HepG2 (cell line): ENCODE measurements around the gene DGCR8. TPM values are rescaled to one million over a fixed set of nuclear protein-coding genes. Genes with fewer than 3 reads are reported as not detected.

Source experiments
- ATAC-seq: fragments of 200-7000 bp; cut with Tn5 transposase; 3 replicates; pipeline ENCODE4 v1.9.1; 2020; ENCODE audit warnings: mild to moderate bottlenecking, moderate library complexity
- BruUV-seq: library from RNA; stranded (reverse); fragments of 400-500 nt; replicated peaks from 2 replicates; lab custom pipeline; 2021; lab: Mats Ljungman, UMichigan
- CTCF ChIA-PET: fragments of 300-600 bp; formaldehyde crosslinking; extraction: SDS; loops from one replicate; lab custom pipeline; 2021; ENCODE audit warnings: low total read pairs, inconsistent platforms, low intra/inter-chr PET ratio; lab: Yijun Ruan, JAX
- POLR2A ChIA-PET: fragments of 350-600 bp; sonication (Branson Sonifier 250); formaldehyde crosslinking; loops from one replicate; lab custom pipeline; 2020; ENCODE audit warnings: antibody characterized with exemption, inconsistent platforms; lab: Yijun Ruan, JAX
- DNase-seq: peaks from one replicate; pipeline ENCODE4 v3.0.0-alpha.2; 2015; ENCODE audit warnings: low spot score
- FAIRE-seq: peaks from 3 replicates; lab custom pipeline; 2011; peaks lifted over from hg19 to GRCh38; lab: Jason Lieb, UNC
- H2AFZ ChIP-seq: one replicate; pipeline ENCODE4 v1.6.1; 2011; ENCODE audit warnings: low read length, inconsistent platforms
- H3K27ac ChIP-seq: fragments of 300-600 bp; 3 replicates; pipeline ENCODE4 v1.8.0; 2011; ENCODE audit warnings: mixed run types, mild to moderate bottlenecking, mixed read lengths, low read length, inconsistent platforms; ENCODE audit not compliant: insufficient read depth; ENCODE audit errors: extremely low read length
- H3K27me3 ChIP-seq, 2 experiments: fragments of 200-600 bp in 1 of 2; 2 replicates in 1 of 2; 3 replicates in 1 of 2; pipeline versions ENCODE4 v1.6.0 to v1.8.0; 2011; ENCODE audit warnings: low read length in 2 of 2, mild to moderate bottlenecking in 2 of 2, moderate library complexity in 2 of 2, inconsistent platforms in 1 of 2; ENCODE audit not compliant: insufficient read depth in 2 of 2, control insufficient read depth in 1 of 2
- H3K36me3 ChIP-seq, 2 experiments: fragments of 200-600 bp in 1 of 2; replicated peaks in 1 of 2; 2 replicates in 1 of 2; 3 replicates in 1 of 2; pipeline versions ENCODE4 v1.5.1 to v1.8.0; 2011; ENCODE audit warnings: low read length in 2 of 2, inconsistent platforms in 1 of 2; ENCODE audit not compliant: insufficient read depth in 2 of 2, control insufficient read depth in 1 of 2
- H3K4me1 ChIP-seq: 2 replicates; pipeline ENCODE4 v1.5.1; 2012; ENCODE audit warnings: low read length, inconsistent platforms; ENCODE audit not compliant: insufficient read depth
- H3K4me2 ChIP-seq: 2 replicates; pipeline ENCODE4 v1.6.0; 2011; ENCODE audit warnings: low read depth, low read length, inconsistent platforms
- H3K4me3 ChIP-seq, 3 experiments: fragments of 200-600 bp in 1 of 3; sonication (generic), shearing (Covaris generic) in 1 of 3; replicated peaks in 1 of 3; 2 replicates each; pipeline ENCODE4 v1.5.1; 2011 to 2016; ENCODE audit warnings: low read length in 3 of 3, inconsistent platforms in 2 of 3, low read depth in 2 of 3, mild to moderate bottlenecking in 2 of 3, control low read depth in 1 of 3, mixed read lengths in 1 of 3; ENCODE audit not compliant: insufficient read depth in 1 of 3
- H3K79me2 ChIP-seq: one replicate; pipeline ENCODE4 v1.6.1; 2011; ENCODE audit warnings: low read length, inconsistent platforms; ENCODE audit not compliant: insufficient read depth
- H3K9ac ChIP-seq: 2 replicates; pipeline ENCODE4 v1.6.0; 2011; ENCODE audit warnings: mild to moderate bottlenecking, low read depth, low read length, inconsistent platforms; ENCODE audit not compliant: insufficient read depth
- H3K9me3 ChIP-seq: 2 replicates; pipeline ENCODE4 v1.5.1; 2012; ENCODE audit warnings: mild to moderate bottlenecking, low read length
- H4K20me1 ChIP-seq: 2 replicates; pipeline ENCODE4 v1.6.0; 2011; ENCODE audit warnings: inconsistent platforms, mild to moderate bottlenecking, low read length, moderate library complexity; ENCODE audit not compliant: insufficient read depth
- POLR2A ChIP-seq, 2 experiments: IDR thresholded peaks; 2 replicates each; pipeline ENCODE4 v1.6.1; 2011; ENCODE audit warnings: low read depth in 2 of 2, low read length in 2 of 2, mild to moderate bottlenecking in 1 of 2, moderate library complexity in 1 of 2; ENCODE audit not compliant: insufficient read depth in 1 of 2
- SRY ChIP-seq: sonication (generic); formaldehyde crosslinking; IDR thresholded peaks from 2 replicates; pipeline ENCODE4 v1.8.0; 2022; ENCODE audit warnings: mild to moderate bottlenecking, missing genetic modification reagents
- THAP8 ChIP-seq: sonication (generic); formaldehyde crosslinking; IDR thresholded peaks from 2 replicates; pipeline ENCODE4 v1.5.1; 2020; ENCODE audit warnings: missing genetic modification reagents, mild to moderate bottlenecking, borderline replicate concordance
- ZUFSP ChIP-seq: sonication (generic); formaldehyde crosslinking; IDR thresholded peaks from 2 replicates; pipeline ENCODE4 v1.9.0; 2021; ENCODE audit warnings: missing genetic modification reagents, mild to moderate bottlenecking, borderline replicate concordance
- WGBS: methylation state at CpG from one replicate; pipeline ENCODE4 v1.1.6; 2017; ENCODE audit warnings: low lambda C conversion rate; 5-methylcytosine and 5-hydroxymethylcytosine counted together
- in situ Hi-C: cut with HindIII; loops from 2 replicates; pipeline ENCODE4 v1.10.0; 2017; ENCODE audit warnings: low pct_unique_long_range_greater_than_20kb; ENCODE audit not compliant: extremely low pct_ligation_motif_present
- intact Hi-C: fragments of 100-400 bp; cut with micrococcal nuclease; formaldehyde crosslinking; loops from one replicate; pipeline ENCODE4 v1.10.0; 2022; ENCODE audit not compliant: unreplicated experiment
- polyA plus RNA-seq, 8 experiments: library from polyadenylated mRNA; depleted of rRNA in 3 of 8; stranded (reverse) in 7 of 8; unstranded in 1 of 8; fragments of >200 nt; fragmentation: Illumina TruSeq in 4 of 8; extraction: Trizol in 4 of 8; gene quantifications; 2 replicates each; pipeline versions ENCODE4 v1.2.1 to v1.2.3, GENCODE V29; 2011 to 2016; ENCODE audit warnings: low read depth in 4 of 8, missing spikeins in 1 of 8, mixed read lengths in 1 of 8; ENCODE audit not compliant: insufficient read depth in 1 of 8
- total RNA-seq, 5 experiments: library from RNA; depleted of rRNA; stranded (reverse); fragments of >200 nt; fragmentation: Illumina TruSeq; extraction: Trizol; gene quantifications; 2 replicates each; pipeline ENCODE4 v1.2.3, GENCODE V29; 2016; ENCODE audit warnings: low read depth in 1 of 5
- TF ChIP-seq, protein P1 (sequence below): sonication (generic); formaldehyde crosslinking; IDR thresholded peaks from 2 replicates; pipeline ENCODE4 v1.5.1; 2020; ENCODE audit warnings: missing genetic modification reagents, mild to moderate bottlenecking, borderline replicate concordance

The DGCR8 gene
- total and polyA plus RNA-seq, 2 of the 13 experiments (the other 11 are each of a cell fraction or from before 2014, with no cell fraction given) = 10.2 to 23.2 TPM

DNA sequence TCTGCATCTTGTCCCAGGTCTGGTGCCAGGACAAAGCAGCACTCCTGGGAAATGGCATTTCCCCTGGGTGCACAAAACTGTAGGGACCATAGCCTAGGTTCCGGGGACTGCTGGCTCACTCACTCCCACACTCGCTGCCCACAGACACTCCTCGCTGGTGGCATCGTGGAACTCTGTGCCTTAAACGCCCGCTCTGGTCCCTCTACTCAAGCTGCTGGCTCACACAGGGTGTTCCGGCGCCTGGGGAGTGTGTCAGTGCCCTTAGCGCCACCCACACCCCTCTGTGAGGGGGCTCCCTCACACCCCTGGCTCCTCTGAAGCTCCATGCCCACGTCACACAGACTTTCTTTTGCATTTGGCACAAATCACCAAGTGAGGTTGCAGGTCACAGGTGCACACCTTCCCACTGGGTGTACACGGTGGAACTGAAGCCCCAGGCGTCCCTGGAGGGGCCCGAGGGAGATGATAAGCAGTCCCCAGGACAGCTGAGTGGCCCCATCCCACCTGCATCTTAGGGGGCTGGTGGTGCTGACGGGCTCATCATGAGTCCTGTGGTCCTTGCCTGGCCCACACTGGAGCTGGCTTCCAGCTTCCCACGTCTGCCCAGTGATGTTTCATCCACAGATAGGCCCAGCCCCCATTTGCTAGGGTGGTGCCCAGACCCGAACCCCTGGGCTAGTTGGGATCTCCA is 23.2 kb upstream of the DGCR8 start:
- Histone ChIP-seq H3K4me3 (no peak overlapping the region), H3K4me1 (no peaks in the 10 kb centered on the region), H3K79me2 (no peaks in the 10 kb centered on the region), H3K27me3 (no peaks in the 10 kb centered on the region), H3K9me3 (no peaks in the 10 kb centered on the region), H3K36me3 (peaks cover 2 to 22% of the 10 kb centered on the region in 2 experiments; a peak in 2 of 5 replicates), H4K20me1 (no peaks in the 10 kb centered on the region), H3K27ac (no peak overlapping the region), H2AFZ (no peak overlapping the region), H3K9ac (no peak overlapping the region), H3K4me2 (no peak overlapping the region)
- no TSS peak for BruUV-seq
- 92% methylated on average over 14 of the region's 16 CpGs for WGBS
- in situ Hi-C loops (no loop called here), intact Hi-C loops (no loop called here)
- no peak for ATAC-seq
- ChIA-PET POLR2A (interaction anchor here (0.6 kb wide), 1 partner anchor 12 kb away, joined by 4 read pairs; no protein-coding TSS in a partner anchor), CTCF (no interaction called here)
- no peak for DNase-seq
- no peak for FAIRE-seq
- TF ChIP-seq, protein P1, sequence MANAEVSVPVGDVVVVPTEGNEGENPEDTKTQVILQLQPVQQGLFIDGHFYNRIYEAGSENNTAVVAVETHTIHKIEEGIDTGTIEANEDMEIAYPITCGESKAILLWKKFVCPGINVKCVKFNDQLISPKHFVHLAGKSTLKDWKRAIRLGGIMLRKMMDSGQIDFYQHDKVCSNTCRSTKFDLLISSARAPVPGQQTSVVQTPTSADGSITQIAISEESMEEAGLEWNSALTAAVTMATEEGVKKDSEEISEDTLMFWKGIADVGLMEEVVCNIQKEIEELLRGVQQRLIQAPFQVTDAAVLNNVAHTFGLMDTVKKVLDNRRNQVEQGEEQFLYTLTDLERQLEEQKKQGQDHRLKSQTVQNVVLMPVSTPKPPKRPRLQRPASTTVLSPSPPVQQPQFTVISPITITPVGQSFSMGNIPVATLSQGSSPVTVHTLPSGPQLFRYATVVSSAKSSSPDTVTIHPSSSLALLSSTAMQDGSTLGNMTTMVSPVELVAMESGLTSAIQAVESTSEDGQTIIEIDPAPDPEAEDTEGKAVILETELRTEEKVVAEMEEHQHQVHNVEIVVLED (CRISPR knock-in tag) = no peak
- TF ChIP-seq SRY = no peak
- TF ChIP-seq POLR2A (IDR thresholded peaks at IDR 0.05; ENCODE audit: insufficient read depth in 1 of 2, low read depth in 2 of 2, low read length in 2 of 2) = no peak
- no peak for TF ChIP-seq ZUFSP (CRISPR knock-in tag)
- no peak for TF ChIP-seq THAP8 (CRISPR knock-in tag)
